Measurements from ENCODE around the gene RIC3.
"Not testable (repeated sequence)": the region's sequence is repeated elsewhere in the genome, so short reads cannot be mapped to it uniquely, and the experiment has no call there.

Gene RIC3

DNA sequence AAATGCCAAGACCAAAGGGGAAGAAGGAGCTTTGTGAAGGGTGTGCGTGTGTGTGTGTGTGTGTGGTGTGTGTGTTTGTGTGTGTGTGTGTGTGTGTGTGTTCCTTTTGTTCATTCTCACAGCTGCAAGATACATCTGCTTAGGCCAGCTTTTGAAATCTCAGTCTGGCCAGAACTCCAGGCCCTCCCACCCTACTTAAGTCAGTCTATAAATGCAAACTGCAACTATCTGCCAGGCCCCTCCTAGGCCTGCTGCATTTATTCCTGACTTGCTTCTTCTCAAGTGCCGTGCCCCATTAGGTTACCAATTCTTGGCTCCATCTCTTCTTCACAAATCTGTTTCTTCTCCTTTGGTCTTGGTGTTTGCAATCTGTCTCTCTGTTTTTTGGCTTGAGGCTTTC lies 21.6 kb upstream of the RIC3 start:
- DNase-seq (ENCODE audit: low spot score) = no peak

GRCh38 chr11:8186429-8186828 lies 17.6 kb upstream of the RIC3 start:
- DNase-seq (ENCODE audit: low spot score) = no peak

DNA sequence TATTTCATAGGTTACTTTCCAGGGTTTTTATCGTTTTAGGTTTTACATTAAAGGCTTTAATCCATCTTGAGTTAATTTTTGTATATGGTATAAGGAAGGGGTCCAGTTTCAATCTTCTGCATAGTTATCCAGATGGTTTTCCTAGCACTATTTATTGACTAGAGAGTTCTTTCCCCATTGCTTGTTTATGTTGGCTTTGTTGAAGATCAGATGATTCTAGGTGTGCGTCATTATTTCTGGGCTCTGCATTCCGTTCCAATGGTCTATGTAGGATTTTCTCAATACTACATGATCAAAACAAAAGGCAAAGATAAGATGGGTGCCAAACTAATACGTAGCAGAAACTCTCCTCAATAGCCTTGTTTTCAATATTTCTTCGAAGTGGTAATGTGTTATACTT lies 14.3 kb upstream of the RIC3 start:
- DNase-seq (ENCODE audit: low spot score) = no peak

DNA sequence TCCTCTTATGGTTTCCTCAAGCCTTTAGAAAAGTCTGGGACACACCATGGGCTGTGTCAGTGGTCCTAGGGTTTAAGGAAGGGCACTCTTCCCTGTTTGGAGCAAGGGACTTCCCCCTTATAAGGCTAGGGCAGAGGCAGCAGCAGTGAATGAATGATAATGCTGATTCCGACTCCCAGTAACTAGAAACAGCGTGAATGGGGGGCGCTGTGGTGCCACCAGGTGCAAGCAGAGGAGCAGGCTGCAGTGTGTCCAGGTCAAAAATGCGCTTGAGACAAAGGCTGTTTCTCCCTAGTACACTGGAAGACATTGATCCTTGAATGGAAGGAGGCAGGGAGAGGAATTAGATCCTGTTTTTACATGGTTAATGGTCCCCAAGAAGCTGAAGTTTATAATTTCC lies 11.6 kb upstream of the RIC3 start:
- no peak for DNase-seq (ENCODE audit: low spot score)

GRCh38 chr11:8178297-8178696 lies 9.5 kb upstream of the RIC3 start:
- no peak for DNase-seq (ENCODE audit: low spot score)

- DNase-seq (ENCODE audit: low spot score) = no peak
Measured at GRCh38 chr11:8177136-8177535, 8.3 kb upstream of the RIC3 start.

DNA sequence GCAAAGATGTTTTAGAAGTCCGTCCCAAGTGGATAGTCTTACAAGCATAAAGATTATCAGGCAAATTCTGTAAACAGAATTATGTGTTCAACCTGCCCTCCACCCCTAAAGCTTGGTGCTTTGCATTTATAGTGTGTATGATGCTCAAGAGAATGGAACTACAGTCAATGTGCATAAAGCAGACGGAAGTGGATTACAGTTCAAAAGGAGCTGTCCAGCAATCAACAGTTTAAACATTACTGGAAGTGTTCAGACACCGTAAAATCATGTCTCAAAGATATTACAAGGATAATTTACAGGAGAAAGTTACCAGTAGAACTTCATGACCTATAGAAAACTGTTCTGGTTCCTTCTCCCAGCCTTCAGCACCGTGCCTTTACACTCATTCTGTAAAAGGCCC lies 1.0 kb downstream of the RIC3 start:
- DNase-seq (ENCODE audit: low spot score) = no peak

DNA sequence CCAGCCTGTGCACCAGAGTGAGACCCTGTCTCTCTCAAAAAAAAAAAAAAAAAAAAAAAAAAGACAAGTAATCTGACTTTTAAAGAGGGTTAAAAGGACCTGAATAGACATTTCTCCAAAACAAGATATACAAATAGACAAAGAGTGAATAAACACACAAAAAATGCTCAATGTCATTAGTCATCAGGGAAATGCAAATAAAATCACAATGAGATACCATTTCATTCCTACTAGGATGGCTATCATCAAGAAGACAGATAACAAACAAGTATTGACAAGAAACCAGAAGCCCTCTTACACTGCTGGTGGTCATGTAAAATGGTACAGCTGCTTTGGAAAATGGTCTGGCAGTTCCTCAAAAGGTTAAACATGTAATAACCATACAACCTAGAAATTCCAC lies 4.1 kb downstream of the RIC3 start:
- DNase-seq (ENCODE audit: low spot score) = no peak

DNA sequence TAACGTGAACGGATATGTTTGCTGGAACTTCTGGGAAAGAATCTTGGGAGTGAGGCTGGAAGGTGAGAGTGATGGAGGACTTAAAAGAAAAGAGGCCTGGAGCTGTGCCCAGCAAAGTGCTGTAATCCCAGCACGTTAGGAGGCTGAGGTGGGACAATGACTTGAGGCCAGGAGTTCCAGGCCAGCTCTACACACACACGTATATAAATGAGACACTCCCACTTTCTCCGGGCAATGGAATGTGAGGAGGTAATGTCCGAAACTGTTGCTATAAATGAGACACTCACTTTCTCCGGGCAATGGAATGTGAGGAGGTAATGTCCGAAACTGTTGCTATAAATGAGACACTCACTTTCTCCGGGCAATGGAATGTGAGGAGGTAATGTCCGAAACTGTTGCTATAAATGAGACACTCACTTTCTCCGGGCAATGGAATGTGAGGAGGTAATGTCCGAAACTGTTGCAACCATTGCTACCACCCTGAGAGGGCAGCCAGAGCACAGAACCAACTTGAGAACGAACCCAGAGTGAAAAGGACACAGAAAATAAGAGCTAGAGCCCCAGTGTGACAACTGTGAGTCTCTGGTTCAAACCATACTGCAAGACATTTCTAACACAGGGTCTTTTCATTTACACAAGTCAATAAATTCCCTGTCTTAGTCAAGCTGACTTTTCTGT lies 7.1 kb downstream of the RIC3 start:
- DNase-seq (ENCODE audit: low spot score) = not testable (repeated sequence)

DNA sequence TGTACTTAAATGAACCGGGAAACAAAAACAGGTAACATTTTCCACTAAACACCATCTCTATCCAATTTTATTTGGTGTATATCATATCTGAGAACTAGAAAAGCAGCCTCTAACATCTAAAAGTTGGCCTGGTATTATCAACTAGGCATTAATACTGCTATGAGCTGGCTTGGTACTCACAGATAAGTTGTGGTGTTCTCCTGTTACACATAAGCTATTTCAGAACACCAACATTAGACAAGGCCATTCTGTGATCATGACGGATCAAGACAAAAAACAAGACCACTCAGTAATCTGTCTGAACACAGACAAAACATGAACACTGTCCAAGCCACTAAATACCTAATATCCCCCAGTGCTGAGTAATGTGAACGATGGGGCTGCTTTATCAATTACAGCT lies 11.9 kb downstream of the RIC3 start:
- no peak for DNase-seq (ENCODE audit: low spot score)

- DNase-seq (ENCODE audit: low spot score) = no peak
Measured at GRCh38 chr11:8149726-8150125, 19.1 kb downstream of the RIC3 start.

DNA sequence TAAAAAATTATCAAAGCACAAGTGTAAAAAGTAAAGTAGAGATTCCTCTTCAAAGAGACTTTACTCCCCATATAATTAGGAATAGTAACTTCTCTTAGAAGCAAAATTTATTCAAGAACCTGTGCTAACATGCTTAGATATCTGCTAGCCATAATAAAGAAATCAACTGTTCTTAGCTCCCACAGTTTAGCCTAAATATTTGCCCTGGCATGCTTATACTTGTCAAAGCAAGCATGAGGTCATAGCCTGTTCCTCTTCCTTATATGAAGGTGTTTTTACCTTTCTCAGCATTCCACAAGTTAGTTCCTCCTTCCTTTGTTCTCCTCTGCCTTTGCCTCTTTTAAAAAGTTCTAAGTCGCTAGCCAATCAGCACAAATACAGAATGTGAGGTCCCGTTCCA lies 30.3 kb downstream of the RIC3 start:
- DNase-seq (ENCODE audit: low spot score) = no peak

- no peak for DNase-seq (ENCODE audit: low spot score)
Measured at GRCh38 chr11:8127447-8127846, 41.4 kb downstream of the RIC3 start.

DNA sequence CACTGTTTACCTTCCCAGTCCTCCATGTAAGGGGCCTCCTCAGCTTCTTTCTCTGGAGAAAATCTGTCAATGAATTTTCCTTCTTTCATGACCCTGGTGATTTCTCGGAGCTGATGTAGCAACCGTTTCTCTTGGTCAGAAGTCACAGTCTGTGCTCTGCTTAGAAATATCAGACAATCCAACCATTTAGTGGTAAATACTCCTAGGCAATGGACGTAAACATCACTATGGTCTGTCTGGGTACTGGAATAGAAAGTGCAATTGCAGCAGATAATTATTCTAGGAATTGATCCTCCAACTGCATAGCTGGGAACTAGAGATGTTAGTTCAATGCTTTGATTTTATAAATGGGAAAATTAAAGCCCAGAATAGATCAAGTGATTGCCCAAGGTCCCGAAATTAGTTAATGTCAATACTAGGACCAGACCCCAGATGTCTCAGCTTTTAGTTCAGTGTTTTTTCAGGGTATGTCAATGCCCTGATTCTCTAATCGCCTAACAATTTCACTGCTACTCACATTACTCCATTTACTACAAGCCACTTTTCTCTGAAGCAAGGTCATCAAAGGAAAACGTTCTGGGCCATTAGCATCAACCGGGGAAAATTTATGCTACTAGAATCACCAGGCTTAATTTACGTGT lies 42.1 kb downstream of the RIC3 start:
- no peak for DNase-seq (ENCODE audit: low spot score)

GRCh38 chr11:8122173-8122764 lies 46.6 kb downstream of the RIC3 start:
- DNase-seq (ENCODE audit: low spot score) = no peak

- DNase-seq (ENCODE audit: low spot score) = no peak
Measured at GRCh38 chr11:8111636-8112035, 57.2 kb downstream of the RIC3 start.

GRCh38 chr11:8110396-8110795 lies 58.4 kb downstream of the RIC3 start:
- DNase-seq (ENCODE audit: low spot score) = no peak

- DNase-seq (ENCODE audit: low spot score) = no peak
Measured at GRCh38 chr11:8109675-8110074, 59.1 kb downstream of the RIC3 start.

DNA sequence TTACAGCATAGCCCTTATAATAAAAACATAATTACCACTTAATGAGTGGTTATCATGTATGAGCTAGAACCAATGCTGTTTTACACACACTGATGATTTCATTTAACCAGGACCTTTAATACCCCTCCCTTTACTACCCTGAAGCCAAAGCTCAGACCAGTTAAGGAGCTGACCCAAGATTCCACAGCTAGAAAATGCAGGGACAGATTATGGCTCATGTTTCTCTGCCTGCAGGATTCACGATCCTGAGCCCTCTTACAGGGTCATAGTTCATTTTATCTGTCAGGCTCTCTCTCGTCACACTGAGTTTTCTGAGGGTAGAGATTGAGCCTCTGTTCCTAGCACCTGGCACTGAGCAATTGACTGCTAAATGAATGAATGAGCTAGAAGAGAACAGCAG lies 60.4 kb downstream of the RIC3 start:
- no peak for DNase-seq (ENCODE audit: low spot score)

DNA sequence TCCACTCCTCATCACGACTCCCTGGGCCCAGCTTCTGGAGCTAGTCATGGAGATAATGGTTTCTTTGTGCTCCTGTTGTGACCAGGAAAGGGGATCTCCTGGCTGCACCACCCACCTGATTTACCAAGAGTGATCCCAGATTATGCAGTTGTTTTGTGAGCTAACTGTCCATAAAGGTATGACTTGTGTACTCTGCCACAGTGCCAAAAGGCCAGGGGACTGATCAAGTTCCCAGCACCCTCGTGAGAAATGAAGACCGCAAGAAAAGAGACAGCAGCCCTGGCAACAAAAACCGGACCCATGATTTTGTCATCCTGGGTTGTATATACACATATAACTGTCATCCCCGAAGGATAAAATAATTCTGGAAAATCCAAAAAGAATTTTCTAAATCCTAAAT lies 61.2 kb downstream of the RIC3 start:
- no peak for DNase-seq (ENCODE audit: low spot score)

DNA sequence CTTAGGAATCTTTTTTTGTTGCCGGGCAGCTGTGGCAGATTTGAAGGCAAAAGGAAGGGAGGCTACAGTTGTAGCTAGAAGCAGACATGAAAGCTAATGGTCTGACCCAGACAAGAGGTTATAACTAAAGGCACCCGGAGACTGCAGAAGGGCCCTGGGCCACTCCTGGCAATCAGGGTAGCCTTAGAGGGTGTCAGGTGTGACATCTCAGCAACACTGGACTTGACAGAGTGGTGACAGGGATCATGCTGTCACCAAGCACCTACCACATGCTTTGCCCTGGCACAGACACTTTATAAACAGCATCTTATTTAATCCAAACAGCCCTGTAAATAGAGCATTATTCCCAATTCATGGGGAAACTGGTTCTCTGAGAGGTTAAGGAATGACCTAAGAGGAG lies 62.1 kb downstream of the RIC3 start:
- no peak for DNase-seq (ENCODE audit: low spot score)

GRCh38 chr11:8105666-8106065 lies 63.2 kb downstream of the RIC3 start:
- no peak for DNase-seq (ENCODE audit: low spot score)

GRCh38 chr11:8105133-8105532 lies 63.7 kb downstream of the RIC3 start:
- DNase-seq (ENCODE audit: low spot score) = no peak

GRCh38 chr11:8103909-8104308 lies 64.9 kb downstream of the RIC3 start:
- no peak for DNase-seq (ENCODE audit: low spot score)

Measured in GM03348 (cell line).